SHP77 (cell line): Measurements from ENCODE around the gene CLEC4M.

Source experiments
- DNase-seq, 2 experiments: peaks; one replicate each; lab custom pipeline; 2025; lab: John Stamatoyannopoulos, UW

CLEC4M gene, protein sequence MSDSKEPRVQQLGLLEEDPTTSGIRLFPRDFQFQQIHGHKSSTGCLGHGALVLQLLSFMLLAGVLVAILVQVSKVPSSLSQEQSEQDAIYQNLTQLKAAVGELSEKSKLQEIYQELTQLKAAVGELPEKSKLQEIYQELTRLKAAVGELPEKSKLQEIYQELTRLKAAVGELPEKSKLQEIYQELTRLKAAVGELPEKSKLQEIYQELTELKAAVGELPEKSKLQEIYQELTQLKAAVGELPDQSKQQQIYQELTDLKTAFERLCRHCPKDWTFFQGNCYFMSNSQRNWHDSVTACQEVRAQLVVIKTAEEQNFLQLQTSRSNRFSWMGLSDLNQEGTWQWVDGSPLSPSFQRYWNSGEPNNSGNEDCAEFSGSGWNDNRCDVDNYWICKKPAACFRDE

DNA sequence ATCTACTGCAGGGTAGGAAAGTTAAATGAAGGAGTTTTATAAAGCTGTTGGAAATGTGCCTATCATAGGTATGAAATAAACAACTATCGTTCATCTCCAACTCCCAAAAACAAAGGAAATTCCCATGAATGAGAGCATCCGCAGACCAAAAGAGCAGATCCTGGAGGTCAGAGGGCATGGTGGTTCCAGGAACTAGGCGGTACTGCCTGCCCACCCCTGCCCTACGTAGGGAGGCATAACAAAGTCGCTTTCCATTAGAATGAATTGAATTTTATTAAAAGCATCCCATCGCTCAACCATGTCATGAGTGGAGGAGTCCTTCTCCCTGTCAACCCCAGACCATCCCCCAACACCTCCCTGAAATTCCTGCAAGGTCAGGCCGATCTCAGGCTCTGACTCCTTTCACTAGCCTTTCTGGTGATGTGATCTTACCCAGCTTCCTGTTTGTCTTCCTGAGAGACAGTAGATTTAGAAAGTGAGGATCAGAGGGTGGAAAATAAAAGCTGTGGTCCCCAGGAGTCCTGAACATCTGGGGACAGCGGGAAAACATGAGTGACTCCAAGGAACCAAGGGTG is at the start of gene CLEC4M:
CLEC4M (plus strand) TSS at position 525 of the 575 bp plus-strand sequence; CDS start at position 549, 24 bp downstream.
- DNase-seq = no peak

DNA sequence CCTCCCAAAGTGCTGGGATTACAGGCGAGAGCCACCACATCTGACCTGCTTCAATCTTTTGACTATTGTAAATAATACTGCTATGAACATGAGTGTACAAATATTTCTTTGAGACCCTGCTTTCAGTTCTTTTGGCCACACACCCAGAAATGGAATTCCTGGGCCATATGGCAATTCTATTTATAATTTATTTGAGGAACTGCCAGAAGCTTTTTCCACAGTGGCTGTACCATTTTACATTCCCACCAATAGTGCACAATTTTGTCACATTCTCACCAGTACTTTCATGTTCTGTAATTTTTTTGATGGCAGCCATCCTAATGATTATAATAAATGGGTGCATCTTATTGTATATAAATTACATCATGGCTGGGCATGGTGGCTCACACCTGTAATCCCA is 47.4 kb upstream of the CLEC4M start:
- DNase-seq = no peak

- DNase-seq = no peak
Observed at GRCh38 chr19:7716762-7717161, 46.3 kb upstream of the CLEC4M start.

DNA sequence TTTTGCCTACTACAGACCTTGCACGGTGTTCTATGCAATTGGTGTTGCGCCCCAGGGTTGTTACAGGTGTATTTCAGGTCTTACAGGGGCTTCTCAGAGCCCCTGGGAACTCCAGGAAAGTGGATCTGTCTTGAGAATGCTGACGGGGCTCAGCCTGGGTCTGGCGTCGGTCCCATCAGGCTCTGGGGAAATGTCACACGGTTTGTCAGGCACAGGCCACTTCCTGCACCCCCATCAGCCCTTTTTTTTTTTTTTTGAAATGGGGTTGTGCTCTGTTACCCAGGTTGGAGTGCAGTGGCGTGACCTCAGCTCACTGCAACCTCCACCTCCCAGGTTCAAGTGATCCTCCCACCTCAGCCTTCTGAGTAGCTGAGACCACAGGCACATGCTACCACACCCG is 44.4 kb upstream of the CLEC4M start:
- no peak for DNase-seq

- no peak for DNase-seq
Observed at GRCh38 chr19:7720351-7720750, 42.7 kb upstream of the CLEC4M start.

- peak; percentile 30 to 51 for DNase-seq
Observed at GRCh38 chr19:7722231-7722651, 40.8 kb upstream of the CLEC4M start.

DNA sequence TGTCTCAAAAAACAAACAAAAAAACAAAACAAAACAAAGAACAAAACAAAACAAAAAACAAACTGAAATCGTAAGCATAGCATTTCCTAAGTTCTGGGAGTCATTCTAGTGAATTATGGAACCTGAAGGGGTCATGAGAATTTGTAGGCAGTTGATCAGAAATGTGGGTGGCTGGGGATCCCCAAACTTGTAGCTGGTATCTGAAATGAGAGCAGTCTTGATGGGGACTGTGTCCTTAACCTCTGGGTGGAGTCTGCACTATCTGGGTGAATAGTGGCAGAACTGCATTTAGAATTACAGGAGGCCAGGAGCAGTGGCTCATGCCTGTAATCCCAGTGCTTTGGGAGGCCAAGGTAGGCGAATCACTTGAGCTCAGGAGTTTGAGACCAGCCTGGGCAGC is 37.3 kb upstream of the CLEC4M start:
- no peak for DNase-seq

- no peak for DNase-seq
Observed at GRCh38 chr19:7729211-7729610, 33.8 kb upstream of the CLEC4M start.

DNA sequence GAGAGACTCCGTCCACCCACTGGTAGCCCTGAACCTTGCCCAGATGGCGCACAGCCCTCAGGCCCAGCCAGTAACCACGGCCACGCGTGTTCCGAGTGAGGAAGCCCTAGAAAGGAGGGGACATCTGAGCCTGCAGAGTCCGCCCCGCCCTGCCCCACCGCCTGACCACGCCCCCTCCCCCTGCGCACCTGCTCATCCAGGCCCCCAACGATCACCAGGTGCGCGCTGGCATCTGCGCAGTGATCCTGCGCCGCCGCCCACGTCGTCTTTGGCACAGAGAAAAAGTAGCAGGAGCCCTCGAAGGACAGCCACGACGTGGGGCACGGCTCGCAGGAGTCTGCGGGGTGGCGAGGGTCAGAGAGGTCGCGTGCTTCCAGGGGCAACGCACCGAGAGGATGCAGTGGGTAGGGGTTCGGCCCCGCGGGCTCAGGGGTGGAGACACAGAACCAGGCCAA is 33.2 kb upstream of the CLEC4M start:
- no peak for DNase-seq

- DNase-seq = no peak
Observed at GRCh38 chr19:7730286-7731217, 32.5 kb upstream of the CLEC4M start.

- DNase-seq = no peak
Observed at GRCh38 chr19:7731218-7731595, 31.8 kb upstream of the CLEC4M start.

DNA sequence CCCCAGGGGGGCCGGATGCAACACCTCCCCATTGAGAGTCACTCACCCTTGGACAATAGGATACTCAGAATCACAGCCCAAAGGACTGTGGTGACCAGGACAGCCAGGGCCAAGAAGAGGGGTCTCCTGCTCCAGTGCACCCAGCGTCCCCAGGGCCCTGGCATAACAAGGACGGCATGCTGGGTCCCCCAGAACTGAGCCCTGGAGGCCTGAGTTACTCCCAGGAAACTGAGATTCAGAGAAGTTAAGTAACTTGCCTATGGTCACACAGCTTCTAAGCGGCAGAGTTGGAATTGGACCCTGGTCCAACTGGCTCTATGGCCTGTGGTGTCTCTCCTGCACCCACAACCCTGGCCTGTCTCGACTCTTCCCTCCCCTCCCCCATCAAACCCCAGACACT is 31.4 kb upstream of the CLEC4M start:
- DNase-seq = no peak

- no peak for DNase-seq
Observed at GRCh38 chr19:7732045-7732444, 31.0 kb upstream of the CLEC4M start, which contains the start of gene CLEC4G. Gene CLEC4G (minus strand): TSS chr19:7732110. CDS start chr19:7732102, 8 bp downstream.

DNA sequence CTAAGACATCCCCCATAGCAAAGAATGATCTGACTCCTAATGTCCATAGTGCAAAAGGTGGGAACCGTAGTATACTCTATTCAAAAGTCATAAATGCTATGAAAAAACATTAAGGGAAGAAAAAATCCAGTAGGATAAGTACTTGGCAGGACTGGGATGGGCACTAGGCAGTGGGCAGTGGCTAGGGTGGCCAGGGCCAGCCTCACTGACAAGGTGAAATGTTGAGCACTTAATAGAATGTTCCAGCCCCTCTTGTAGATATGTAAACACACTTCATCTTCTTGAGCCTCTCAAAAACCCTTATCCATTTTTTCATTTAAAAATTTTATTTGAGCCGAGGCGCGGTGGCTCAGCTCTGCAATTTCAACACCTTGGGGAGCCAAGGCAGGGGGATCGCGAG is 29.7 kb upstream of the CLEC4M start:
- no peak for DNase-seq

GRCh38 chr19:7734220-7735203 is 28.5 kb upstream of the CLEC4M start:
- no peak for DNase-seq

GRCh38 chr19:7736148-7736547 is 26.9 kb upstream of the CLEC4M start:
- no peak for DNase-seq

- no peak for DNase-seq
Observed at GRCh38 chr19:7737215-7737614, 25.8 kb upstream of the CLEC4M start.

GRCh38 chr19:7738023-7738422 is 25.0 kb upstream of the CLEC4M start:
- no peak for DNase-seq

DNA sequence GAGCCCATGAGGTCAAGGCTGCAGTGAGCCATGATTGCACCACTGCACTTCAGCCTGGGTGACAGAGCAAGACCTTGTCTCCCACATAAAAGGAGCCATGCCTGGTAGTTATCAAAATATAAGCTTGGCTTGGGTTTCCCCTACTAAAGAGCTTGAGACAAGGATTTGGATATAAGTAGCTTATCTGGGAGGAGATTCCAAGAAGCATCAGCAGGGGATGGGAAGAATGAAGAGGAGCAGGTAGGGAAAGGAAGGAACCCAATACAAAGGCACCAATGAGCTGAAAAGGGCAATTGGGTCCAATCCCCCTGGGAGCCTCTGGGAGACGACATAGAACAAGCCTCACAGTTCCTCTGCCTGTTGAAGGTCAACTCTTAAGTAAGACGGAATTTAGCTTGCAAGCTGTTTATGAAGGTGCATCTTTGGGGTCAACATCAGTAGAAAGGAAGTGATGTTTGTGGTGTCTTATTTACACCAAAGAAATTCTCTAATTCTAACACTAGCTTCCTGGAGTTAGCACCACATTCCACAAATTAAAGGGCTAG is 23.8 kb upstream of the CLEC4M start:
- DNase-seq = no peak

GRCh38 chr19:7739801-7740681 is 23.0 kb upstream of the CLEC4M start:
- DNase-seq = no peak
